GM12873 (cell line): ENCODE data around the gene TSC22D1.

Experiments used
- TF ChIP-seq, protein P1 (sequence below): IDR thresholded peaks from 2 replicates; pipeline ENCODE4 v1.5.1; 2012; ENCODE audit warnings: low read depth, mild to moderate bottlenecking, moderate library complexity, low read length, control low read depth; ENCODE audit not compliant: insufficient read depth; ENCODE audit errors: missing control alignments

The TSC22D1 gene

DNA sequence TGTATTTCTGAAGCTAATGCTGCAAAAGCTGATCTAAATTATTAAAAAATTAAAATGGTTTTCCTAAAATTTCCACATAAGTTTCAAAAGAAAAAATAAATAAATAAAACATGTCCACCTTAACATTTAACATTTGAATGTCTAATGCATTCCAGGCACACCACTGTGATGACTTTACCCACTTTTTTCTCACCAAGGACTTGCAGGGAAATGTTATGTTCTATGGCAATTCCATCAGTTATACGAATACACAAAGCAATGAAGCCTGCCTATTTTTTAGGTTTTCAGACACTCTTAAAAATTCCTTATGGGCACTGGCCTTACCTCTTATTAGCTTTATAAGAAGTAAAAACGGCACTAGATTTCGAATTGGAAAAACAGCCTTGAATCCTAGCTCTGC, 10.2 kb downstream of the TSC22D1 start:
- TF ChIP-seq, protein P1, sequence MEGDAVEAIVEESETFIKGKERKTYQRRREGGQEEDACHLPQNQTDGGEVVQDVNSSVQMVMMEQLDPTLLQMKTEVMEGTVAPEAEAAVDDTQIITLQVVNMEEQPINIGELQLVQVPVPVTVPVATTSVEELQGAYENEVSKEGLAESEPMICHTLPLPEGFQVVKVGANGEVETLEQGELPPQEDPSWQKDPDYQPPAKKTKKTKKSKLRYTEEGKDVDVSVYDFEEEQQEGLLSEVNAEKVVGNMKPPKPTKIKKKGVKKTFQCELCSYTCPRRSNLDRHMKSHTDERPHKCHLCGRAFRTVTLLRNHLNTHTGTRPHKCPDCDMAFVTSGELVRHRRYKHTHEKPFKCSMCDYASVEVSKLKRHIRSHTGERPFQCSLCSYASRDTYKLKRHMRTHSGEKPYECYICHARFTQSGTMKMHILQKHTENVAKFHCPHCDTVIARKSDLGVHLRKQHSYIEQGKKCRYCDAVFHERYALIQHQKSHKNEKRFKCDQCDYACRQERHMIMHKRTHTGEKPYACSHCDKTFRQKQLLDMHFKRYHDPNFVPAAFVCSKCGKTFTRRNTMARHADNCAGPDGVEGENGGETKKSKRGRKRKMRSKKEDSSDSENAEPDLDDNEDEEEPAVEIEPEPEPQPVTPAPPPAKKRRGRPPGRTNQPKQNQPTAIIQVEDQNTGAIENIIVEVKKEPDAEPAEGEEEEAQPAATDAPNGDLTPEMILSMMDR: no peak

DNA sequence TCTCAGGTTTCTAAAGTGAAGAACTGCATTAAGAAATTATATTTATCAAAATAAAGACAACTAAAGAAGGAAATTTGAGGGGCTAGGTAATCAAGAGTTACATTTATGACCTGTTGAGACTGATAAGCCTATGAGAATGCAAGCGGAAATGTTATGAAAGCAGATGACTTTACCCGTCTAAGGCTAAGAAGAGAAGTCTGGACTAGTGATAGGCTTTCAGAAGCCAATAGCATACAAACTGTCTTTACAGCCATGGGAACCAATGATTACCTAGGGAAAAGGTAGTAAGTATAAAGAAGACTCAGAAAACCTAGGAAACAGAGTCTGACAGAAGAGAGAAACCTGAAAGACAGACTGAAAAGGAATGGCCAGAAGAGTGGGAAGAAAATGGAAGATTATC, 11.2 kb downstream of the TSC22D1 start:
- TF ChIP-seq, protein P1: no peak

DNA sequence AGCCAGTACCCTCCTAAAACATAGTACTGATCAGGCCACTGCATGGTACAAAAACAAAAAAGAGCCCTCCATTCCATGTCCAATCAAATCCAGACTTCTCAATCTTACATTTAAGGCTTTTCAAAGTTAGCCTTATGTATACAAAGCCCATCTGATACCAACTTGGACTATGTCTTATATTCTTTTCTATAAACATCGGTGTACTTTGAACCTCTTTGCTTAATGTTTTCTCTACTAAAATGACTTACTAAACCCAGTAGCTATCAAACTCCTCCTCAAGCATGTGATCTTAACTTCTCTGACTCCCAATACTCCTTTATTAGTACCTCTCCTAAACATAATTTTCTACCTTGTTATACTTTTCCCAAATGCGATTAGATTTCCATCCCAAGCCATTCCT, 14.8 kb downstream of the TSC22D1 start:
- TF ChIP-seq, protein P1: no peak

- TF ChIP-seq, protein P1: no peak
These were observed 18.1 kb downstream of the TSC22D1 start for GRCh38 chr13:44557986-44558385.

GRCh38 chr13:44555207-44555606, 20.9 kb downstream of the TSC22D1 start:
- TF ChIP-seq, protein P1: no peak

- TF ChIP-seq, protein P1: no peak
These were observed 26.7 kb downstream of the TSC22D1 start for GRCh38 chr13:44549476-44549875.

DNA sequence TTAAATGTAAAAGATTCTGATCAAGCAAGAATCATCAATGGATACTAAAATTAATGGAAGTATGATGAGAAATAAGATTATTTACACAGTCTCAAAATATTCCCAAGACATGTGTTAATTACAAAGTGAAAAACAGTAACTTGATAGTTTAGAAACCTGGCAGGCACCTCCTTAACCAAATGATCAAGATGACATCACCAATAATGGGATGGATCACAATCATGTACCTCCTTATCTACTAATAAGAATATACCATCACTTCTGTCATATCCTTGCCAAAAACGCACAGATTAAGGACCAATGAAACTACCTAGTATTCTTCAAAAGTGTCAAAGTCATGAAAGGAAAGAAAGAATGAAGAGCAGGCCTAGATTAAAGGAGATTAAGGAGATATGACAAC, 30.0 kb downstream of the TSC22D1 start:
- TF ChIP-seq, protein P1: no peak
